ENCODE measurements around the gene B3GLCT.
"Not testable (repeated sequence)": the region's sequence is repeated elsewhere in the genome, so short reads cannot be mapped to it uniquely, and the experiment has no call there.

The B3GLCT gene

DNA sequence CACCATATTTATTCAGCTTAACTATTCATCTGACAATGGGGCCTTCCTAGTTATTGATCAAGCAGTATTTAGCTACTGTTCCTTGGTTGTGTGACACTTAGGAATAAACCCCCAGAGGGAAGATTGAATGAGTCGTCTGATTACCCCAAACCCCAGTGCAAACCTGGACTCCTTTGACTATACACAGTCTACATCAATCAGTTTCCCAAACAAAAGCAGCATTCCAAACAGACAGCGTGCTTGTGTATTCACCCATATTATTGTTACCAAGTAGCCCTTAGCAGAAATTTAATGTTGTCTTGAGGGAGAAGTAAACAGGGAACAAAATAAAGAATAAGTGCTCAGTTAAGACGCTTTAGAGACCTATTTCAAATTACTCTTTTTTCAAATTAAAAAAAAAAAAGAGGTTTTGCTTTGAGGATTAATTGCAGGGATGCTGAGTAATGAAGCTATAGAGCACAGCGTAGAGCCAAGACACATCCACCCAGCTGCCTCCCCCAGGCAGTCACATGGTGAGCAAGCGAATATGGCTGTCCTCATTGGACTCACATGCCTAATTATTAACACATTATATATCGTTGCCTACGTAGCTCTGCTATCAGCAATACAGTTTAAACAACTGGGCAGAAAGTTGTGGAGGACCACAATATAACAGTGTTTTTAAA is 14.7 kb upstream of the B3GLCT start:
- no peak for DNase-seq

DNA sequence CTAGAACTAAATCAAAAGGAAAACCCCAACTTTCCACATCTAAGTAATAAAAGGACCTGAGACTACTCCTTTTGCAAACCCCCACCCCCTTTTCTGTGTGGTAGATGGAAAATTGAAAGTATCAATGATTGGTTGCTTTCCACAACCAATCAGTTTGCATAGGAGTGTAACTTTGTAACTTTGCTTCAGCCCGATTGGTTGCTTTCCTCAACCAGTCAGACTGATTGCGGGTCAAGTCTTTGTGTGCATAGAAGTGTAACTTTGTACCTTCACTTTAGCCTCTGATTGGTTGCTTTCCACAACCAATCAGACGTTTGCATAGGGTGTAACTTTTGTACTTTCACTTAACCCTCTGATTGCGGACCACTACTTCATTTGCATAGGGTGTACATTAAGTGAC is 8.0 kb upstream of the B3GLCT start:
- no peak for DNase-seq

DNA sequence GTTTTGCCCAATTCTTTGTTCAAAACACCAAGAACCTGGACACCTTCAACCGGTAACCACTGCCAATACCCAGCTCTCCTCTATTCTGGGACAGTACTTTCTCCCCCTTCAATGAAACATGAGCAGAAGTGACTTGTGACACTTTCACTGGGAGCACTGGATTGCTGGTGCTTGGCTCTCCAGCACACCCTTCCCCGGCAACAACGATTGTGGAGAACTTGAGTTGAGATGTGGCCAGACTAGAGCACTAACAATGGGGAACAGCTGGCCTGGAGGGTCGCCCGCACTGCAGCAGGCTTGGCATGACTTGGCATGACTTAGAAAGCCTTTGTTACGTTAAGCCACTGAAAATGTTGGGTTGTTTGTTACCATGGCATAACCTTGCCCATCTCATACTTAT is 7.5 kb upstream of the B3GLCT start:
- DNase-seq = no peak

DNA sequence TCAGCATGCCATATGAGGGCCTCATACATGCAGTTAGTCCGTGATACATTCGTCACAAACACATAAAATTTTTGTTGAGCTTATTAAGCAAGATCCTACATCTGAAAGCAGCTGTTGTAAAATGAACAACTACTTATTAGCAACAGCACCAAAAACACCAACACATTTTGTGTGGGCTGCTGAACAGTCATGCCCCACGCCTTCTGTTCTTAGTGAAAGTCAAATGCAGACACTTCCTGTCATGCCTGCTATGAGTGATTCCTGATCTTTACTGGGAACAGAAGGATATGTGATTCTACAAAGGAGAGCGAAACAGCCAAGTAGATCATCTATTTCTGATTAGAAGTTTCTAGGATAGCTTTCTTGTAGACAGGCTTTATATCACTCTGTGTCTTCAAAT is 4.2 kb upstream of the B3GLCT start:
- DNase-seq = no peak

DNA sequence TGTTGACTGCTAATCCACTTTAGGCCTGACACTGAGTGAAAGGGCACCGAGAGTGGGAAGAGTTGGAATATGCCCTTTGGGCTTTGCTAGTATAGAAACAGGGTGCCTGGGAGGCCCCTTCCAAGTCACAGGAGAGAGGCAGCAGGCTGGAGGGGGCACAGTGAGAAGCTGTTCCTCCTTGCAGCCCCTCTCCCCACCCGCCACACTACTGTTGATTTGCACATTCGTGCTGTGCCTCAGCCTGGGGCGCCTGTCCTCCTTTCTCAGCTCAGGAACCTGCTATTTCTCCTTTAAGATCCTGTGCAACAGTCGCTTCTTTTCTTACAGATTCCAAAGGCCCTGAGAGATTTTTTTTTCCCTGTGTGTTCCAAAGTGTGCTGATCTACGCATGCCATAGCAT is 2.8 kb upstream of the B3GLCT start:
- DNase-seq = no peak

DNA sequence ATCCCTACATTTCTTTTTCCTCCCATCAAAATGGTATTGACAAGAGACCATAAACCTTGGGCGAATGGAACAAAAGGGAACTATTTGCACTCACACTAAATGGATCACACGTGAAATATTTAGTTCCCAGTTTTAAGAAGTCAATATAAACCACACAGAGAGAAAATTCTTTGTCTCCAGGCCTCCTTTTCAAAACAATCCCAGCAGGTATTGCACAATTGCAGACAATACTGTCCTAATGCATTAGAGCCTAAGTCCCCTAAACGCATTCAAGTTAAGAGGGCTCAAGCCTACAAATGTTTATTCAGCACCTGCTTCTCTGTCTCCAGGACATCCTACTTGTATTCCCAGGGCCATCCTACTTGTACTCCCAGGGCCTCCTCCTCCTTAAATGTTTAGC is 1.3 kb upstream of the B3GLCT start:
- DNase-seq = no peak

DNA sequence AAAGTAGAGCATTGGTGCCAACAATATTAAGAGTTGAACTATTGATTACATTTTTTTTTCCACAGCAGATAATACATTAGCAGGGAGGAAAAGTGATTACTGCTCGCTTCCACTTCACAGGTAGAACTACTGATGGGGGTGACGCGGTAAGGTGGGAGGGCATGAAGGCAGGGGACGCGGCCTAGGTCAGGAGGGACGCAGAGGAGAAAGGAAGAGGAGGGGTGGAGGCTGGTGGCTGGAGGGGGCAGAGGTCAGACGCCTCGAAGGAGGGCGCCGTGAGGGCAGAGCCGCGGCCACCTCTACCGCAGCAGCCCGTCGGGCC is 287 bp upstream of the B3GLCT start:
- no peak for DNase-seq

DNA sequence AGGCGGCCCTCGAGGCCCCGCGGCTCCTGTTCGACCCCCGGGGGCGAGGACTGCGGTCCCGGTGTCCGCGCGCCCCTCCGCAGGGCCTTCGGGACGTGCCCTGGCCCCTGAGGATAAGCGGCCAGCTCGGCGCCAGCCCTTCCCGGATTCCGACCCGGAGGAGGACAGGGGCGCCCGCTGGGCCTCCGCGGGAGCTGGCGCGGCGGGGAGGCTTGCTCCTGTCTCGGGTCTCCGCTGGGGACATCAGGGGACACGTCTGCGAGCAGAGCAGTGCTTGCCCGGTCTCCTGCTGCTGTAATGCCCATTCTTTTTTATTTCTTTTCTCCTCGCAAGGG is 829 bp downstream of the B3GLCT start:
- peak; percentile 56 for DNase-seq

DNA sequence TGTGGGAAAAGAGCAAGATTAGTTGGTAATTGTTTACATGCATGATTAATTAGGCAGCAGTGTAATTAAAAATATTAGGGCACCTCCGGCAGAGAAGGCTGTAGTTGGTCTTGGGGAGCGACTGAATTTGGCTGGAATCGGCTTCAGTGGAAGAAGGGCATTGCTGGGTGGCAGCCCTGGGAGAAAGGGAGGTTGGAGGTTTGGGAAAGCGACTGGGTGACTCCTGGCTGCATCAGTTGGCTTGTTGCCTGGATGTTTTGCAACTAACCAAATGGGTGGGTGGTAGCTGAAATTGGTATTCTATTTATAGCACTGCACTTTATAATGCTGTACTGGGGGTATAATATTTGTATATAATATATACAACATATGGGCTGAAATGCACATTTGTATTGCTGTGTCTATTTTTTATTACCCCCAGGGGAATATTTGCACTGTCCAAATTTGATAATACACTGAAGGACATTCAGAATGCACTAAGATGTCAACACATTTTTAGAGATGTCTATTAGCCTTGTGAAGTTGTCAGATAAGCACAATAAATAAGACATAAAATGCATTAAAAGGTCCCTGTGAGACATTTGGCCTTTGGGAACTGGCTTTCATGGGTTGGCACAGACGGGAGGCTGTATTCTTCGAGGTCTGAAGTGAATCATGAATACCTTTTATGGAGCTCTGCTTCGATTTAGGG is 1.7 kb downstream of the B3GLCT start:
- DNase-seq = peak; percentile 37

DNA sequence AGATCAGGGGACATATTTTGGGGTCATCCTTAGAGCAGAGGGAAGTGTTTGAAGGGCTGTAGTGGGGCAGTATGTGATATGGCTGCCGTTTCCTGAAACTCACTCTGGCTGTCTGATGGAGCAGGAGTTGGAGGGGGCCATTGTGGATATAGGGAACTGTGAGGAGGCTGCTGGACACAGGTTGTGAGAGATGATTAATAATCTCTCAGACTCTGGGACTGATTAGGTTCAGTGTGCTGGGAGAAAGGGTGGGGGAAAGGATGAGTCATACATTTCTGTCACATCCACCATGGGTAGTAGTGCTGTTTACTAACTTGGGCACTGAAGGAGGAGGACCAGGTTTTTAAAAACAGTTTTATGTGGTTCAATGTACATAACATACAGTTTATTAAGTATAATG is 4.8 kb downstream of the B3GLCT start:
- DNase-seq = no peak

DNA sequence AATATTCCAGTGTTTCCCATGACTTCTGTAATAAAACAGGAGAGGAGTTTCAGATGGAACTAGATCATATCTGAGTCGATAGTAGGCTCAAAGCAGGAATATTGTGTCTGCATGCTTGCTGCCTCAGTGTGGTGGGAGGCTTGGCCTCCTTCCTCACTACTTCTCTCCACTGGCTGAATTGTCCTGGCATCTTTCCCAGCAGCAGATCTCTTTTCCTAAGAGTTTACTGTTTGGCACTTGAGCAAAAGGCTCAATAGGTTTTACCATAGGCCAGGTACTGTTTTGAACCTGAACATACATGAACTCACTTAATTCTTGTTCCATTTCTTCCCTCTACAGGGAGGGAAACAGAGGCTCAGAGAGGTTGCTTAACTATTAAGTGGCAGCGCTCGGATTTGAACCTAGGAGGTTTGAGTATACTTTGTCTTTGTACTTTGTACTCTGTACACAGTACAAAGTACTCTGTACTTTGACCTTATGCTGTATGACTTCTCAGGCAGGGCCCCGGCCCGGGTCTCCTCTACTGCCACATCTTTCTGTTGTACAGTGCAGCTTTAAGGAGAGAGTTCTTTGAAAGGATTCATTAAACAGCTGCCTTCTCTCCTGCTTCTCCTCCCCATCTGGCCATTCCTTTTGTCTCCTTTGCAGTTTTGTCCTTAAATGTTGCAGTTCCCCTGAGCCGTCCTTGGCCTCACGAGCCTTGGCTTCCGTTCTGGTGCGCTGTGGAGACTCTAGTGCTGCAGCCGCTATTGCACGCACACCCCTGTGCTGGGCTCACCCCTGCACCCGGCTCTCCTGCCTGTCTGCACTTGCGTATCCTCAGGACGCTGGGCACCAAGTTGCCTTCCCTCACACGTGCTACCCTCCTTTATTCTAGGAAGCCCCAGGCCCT is 8.1 kb downstream of the B3GLCT start:
- DNase-seq = peak; percentile 67

DNA sequence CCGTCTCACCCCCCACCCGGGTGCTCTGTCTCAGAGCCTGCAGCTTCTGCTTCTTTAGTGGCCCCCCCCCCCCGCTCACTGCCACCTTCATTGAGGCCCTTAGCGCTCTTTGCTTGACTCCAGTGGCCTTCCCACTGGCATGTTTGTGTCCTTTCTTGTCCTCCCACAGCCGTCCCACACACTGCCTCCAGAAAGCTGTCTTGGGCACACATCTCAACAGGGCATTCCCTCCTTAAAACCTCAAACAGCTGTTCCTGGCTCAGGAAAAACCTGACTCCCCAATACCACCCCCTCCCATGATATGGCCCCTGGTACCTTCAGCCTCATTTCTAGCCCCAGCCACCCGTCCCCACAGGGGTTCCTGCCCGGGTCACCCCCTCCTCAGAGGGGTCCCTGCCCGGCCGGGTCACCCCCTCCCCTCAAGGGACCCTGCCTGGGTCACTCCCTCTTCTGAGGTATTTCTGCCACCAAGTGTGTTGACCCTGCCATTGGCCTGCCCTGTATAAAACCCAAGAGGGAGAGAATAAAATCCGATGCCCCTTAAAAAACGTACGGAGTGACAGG is 8.9 kb downstream of the B3GLCT start:
- DNase-seq = no peak

DNA sequence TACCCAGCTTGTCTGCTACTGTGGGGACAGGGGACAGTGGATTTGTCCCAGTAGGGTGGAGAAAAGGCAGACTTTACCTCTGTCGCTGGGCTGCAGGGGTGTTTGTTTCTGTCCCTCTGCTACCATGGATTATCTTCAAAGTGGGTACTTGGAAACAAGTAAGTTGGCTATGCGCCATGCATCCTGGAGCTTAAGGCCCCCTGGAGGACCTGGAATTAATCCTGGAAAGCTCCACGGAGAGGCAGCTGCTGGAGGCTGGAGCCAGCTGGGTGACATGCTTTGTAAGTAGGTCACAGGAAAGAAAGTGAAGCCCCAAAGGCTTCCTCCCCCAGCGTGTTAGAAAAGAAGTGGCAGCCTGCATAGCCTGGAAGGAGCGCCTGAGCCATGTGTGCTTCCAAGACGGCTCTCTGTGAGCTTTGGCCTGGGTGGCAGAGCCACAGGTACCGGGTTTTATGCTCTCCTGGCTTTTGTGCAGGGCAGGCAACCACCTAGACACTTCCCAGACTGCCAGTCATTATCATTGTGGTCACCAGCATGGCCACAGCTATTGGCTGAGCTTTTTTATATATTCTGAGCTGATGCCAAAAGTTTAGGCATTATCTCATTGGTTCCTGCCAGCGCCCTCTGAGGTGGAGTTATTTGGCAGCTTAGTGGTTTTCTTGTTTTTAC is 9.5 kb downstream of the B3GLCT start:
- DNase-seq = no peak

DNA sequence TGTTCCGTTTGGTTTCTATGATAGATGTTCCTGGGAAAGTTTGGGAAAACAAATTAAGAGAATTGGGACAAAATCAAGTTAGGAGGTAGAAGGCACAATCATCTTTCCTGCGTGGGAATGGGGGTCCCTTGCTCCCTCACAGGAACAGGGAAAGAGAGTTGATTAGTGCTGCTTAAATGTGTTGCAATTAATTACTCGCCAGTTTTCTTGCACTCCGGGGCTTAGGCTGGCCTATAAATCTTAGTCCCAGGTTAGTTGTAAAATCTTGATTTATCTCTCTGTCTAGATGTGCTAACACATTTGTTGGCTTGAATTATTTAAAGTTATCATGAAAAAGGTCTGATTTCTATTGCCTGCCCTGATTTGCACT is 10.1 kb downstream of the B3GLCT start:
- DNase-seq = no peak

DNA sequence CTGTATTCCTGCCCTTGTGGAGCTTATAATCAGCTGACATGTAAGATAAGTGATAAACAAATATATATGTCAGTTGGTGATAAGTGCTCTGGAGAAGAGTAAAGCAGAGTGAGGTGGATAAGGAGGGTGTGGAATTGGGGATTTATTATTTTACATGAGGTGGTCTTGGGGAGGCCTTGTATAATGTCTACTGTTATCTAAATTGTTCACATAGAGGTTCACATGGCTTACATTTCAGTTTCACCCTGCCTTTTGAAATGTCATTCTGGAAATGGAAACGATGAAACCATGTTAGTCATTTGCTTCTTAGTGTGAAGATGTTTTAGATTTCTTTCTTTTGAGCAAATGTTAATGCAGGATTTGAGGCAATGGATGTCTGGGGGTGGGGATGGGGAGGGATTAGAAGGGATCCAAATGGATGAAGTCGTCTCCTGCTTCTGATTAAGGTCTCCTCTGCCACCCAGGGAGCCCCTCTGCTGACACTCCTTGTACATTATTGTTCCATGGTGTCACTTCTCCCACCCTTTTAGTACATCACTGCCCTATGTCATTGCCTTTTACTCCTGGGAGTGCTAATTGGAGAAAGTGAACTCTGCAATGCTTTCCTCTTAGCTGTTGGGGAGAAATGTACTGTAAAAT is 14.0 kb downstream of the B3GLCT start:
- no peak for DNase-seq

DNA sequence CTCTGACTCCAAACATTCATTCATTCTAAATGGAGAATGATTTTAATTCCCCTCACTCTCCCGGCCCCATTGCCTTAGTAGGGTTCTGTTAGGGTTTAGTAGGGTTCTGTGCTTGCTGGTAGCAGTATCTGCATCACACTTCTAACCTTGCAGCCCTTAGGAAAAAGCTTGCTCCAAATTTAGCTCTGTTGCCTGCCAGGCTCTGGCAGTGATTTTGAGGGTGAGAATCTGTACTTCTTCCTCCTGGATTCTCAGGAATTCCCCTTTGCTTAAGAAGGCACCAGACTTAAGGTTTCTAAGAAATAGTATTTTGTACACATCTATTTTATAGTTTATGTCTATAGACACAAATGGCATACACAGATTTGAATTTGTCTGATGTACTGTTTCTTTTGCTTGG is 14.7 kb downstream of the B3GLCT start:
- DNase-seq = no peak

DNA sequence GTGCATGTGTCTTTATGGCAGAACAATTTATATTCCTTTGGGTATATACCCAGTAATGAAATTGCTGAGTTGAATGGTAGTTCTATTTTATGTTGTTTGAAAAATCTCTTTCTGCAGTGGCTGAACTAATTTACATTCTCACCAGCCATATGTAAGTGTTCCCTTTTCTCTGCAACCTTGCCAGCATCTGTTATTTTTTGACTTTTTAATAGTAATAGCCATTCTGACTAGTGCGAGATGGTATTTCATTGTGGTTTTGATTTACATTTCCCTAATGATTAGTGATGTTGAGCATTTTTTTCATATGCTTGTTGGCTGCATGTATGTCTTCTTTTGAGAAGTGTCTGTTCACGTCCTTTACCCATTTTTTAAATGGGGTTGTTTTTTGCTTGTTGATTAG is 17.1 kb downstream of the B3GLCT start:
- DNase-seq = not testable (repeated sequence)

DNA sequence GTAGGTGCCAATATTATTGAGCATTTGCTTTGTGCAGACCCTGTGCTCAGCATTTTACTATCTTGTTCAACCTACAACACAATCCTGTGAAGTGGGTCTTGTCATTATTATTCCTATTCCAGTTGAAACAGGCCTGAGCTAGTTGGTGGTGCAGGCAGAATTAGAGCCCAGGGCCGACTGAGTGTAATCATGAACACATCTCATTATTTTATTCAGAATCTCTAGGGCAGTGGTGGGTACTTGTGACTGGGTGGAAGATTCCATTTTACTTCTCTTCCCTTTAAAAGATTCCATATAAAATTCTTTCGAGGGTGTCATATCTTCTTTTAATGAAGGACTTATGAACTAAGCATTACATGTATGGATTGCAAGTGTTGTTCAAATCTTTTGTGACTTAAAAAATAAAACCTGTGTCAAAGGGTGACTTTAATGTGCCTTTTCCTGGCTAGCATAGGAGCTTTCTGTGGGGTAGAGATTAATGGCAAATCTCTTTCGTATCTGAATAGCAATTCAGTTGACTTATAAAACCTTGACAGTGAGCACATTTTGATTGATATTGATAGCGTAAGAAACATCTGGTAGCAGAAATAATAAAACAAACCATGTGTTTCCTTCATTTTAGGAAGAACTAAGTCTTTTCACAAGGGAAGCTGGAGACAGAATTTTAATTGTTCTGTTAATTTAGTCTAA is 20.3 kb downstream of the B3GLCT start:
- no peak for DNase-seq

DNA sequence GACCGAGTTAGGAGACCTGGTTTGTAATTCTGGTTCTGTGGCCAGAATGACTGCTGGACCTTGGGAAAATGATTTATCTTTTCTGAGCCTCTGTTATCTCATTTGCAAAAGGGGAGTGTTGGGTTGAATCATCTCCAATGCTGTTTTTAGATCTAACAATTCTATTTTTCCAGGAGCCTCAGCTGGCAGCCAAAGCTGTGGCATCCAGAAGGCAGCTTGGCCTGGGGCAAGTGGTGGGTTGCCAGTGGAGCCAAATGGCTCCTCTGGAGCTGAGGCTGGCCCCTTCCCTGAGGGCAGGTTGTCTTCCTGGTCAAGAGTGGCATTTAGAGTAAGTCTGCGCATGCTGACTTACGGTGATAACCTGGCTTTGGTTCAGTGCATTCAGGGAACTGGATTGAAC is 21.3 kb downstream of the B3GLCT start:
- DNase-seq = no peak

DNA sequence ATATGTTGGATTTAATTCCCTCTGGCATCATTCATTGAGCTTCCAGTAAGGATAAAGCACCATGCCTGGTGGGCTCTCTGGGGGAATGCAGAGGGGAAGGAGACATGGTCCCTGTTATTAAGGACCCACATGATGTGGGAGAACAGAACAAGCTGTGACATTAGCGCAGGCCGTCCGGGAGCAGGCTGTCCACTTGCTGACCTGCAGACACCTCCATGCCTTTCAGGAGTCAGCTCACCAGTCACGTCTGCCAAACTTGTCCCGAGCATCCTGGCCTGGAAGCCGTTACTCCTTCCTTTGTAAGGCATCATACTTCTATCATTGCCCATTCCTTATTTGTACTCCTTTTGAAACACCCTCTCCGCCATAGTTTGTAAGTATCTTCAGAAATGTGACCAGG is 23.4 kb downstream of the B3GLCT start:
- DNase-seq = no peak

DNA sequence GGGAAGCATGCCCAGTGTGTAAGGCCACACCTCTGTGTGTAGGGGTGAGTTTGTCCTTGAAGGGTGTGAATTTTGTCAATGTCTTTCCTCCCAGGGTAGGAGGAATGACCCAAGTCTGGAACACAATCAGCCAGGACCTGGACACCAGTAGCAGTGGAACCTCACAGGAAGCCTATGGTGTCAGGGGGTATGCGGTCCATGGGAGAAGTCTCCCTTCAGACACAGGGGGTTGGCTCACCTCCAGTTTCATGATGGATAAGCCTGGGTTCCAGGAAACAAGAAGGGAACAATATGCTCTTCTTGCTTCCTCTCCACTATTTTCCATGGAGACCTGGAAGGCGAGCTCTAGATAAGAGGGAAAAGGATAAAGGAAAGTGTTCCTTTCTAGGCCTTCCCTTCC is 23.9 kb downstream of the B3GLCT start:
- DNase-seq = no peak

DNA sequence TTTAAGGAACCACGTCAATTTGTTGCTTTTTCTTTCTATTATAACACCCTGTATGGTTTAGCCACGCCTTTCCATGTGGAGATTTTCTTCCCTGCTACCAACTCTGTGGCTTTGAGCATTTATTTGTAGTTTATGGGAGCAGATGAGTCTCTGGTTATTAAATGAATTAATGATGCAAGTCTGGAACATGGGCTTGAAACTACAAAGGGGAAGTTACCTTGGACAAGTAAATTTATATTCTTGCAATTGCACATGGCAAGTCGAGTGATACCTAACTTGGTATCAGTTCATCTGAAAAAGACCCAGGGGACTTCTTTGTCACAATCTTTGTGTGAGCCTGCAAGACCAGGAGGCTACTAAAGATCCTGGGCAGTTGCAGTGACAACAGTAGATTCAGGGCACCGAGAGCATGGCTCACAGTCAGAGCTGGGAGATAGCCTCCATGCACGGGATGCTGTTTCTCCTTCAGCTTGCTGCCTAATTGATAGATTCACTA is 24.4 kb downstream of the B3GLCT start:
- no peak for DNase-seq

All from NCI-H526 treated with DMSO at 0.1 percent for 48 hours (cell line).